Panc1 (cell line): ENCODE results near the gene KDM1B.

Experiments used
- SIN3A ChIP-seq: IDR thresholded peaks from 2 replicates; pipeline ENCODE4 v1.6.1; 2012; ENCODE audit warnings: low read depth, mild to moderate bottlenecking, low read length, moderate library complexity, borderline replicate concordance; ENCODE audit not compliant: insufficient read depth
- TF ChIP-seq, protein P1 (sequence below): fragments of 450-650 bp; IDR thresholded peaks from 2 replicates; pipeline ENCODE4 v1.5.1; 2017; ENCODE audit warnings: mild to moderate bottlenecking

DNA sequence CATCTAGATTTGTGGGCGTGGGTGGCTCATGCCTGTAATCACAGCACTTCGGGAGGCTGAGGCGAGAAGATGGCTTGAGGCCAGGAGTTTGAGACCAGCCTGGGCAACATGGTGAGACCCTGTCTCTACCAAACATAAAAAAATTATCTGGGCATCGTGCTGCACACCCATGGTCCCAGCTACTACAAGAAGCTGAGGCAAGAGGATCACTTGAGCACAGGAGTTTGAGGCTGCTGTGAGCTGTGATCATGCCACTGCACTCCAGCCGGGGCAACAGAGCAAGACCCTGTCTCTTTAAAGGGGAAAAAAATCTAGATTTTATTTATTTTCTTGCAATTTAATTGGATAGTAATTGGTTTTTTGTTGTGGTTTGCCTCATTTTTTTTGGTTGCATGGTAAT, 55.5 kb downstream of the KDM1B start:
- TF ChIP-seq, protein P1, sequence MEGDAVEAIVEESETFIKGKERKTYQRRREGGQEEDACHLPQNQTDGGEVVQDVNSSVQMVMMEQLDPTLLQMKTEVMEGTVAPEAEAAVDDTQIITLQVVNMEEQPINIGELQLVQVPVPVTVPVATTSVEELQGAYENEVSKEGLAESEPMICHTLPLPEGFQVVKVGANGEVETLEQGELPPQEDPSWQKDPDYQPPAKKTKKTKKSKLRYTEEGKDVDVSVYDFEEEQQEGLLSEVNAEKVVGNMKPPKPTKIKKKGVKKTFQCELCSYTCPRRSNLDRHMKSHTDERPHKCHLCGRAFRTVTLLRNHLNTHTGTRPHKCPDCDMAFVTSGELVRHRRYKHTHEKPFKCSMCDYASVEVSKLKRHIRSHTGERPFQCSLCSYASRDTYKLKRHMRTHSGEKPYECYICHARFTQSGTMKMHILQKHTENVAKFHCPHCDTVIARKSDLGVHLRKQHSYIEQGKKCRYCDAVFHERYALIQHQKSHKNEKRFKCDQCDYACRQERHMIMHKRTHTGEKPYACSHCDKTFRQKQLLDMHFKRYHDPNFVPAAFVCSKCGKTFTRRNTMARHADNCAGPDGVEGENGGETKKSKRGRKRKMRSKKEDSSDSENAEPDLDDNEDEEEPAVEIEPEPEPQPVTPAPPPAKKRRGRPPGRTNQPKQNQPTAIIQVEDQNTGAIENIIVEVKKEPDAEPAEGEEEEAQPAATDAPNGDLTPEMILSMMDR: no peak
- no peak for TF ChIP-seq SIN3A
